Measurements from ENCODE around the gene PIAS4.

The PIAS4 gene

DNA sequence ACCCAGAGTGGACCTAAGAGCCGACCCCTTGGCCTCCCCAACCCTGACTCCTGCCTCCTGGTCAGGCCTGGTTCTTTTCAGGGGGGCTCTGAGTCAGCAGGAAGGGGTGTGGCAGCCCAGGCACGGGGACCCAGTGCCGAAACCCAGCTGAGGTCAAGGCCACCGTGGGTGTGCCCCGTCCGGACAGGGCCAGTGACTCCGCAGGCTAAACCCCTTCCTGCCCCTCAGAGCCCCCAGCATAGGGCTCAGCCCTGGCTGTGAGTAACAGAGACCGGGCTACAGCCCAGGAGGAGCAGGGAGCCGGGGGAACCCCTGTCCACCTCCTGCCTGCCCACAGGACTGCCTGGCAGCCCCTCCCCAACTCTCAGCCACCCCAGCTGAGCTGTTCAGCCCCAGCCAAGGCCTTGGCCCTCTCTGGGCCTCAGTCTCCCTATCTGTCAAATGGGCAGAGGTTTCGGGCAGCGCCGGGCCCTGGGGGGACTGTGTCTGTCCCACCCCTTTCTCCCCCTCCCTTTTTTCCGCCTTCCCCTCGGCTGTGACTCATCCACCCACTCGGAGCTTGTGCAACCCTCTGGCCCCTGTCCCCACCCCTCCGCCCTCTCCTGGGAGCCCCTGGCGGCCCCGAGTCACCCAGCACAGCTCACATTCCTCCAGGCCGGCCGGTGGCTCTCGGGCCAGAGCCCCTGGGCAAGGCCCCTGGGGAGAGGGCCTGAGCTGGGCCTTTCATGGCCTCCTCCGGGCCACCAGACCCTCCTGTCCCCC lies 50.6 kb downstream of the PIAS4 start:
- TF ChIP-seq ZNF274 (IDR thresholded peaks at IDR 0.05; ENCODE audit: low read depth, low read length) (no peak), SUZ12 (IDR thresholded peaks at IDR 0.05; ENCODE audit: extremely low read depth, insufficient read depth, insufficient read length) (no peak), YY1 (IDR thresholded peaks at IDR 0.05; ENCODE audit: insufficient read depth, insufficient read length) (no peak)
- H3K9ac ChIP-seq (ENCODE audit: insufficient read length, low read depth), result peak overlapping the region; percentile 85
- DNase-seq (ENCODE audit: low read depth, low spot score), result no peak
- H3K4me1 ChIP-seq (ENCODE audit: insufficient read depth, insufficient read length), result peaks cover 54% of the 10 kb centered on the region
- no peaks in the 10 kb centered on the region for H3K9me3 ChIP-seq (ENCODE audit: insufficient read depth, low read length)
- H3K4me3 ChIP-seq (ENCODE audit: insufficient read length, low read depth), result no peak overlapping the region
- H3K27me3 ChIP-seq (ENCODE audit: insufficient read depth, insufficient read length), result no peaks in the 10 kb centered on the region
- H3K36me3 ChIP-seq (ENCODE audit: insufficient read depth, insufficient read length, low read length), result peaks cover 72% of the 10 kb centered on the region

- Histone ChIP-seq H3K4me1 (ENCODE audit: insufficient read depth, insufficient read length) (peaks cover 53% of the 10 kb centered on the region), H3K9me3 (ENCODE audit: insufficient read depth, low read length) (no peaks in the 10 kb centered on the region), H3K9ac (ENCODE audit: insufficient read length, low read depth) (peak overlapping the region; percentile 85), H3K36me3 (ENCODE audit: insufficient read depth, insufficient read length, low read length) (peaks cover 71% of the 10 kb centered on the region), H3K4me3 (ENCODE audit: insufficient read length, low read depth) (no peak overlapping the region), H3K27me3 (ENCODE audit: insufficient read depth, insufficient read length) (no peaks in the 10 kb centered on the region)
- TF ChIP-seq ZNF274 (IDR thresholded peaks at IDR 0.05; ENCODE audit: low read depth, low read length) (no peak), YY1 (IDR thresholded peaks at IDR 0.05; ENCODE audit: insufficient read depth, insufficient read length) (no peak), SUZ12 (IDR thresholded peaks at IDR 0.05; ENCODE audit: extremely low read depth, insufficient read depth, insufficient read length) (no peak)
- DNase-seq (ENCODE audit: low read depth, low spot score), result no peak
Measured at GRCh38 chr19:4058693-4059452, 51.3 kb downstream of the PIAS4 start.

DNA sequence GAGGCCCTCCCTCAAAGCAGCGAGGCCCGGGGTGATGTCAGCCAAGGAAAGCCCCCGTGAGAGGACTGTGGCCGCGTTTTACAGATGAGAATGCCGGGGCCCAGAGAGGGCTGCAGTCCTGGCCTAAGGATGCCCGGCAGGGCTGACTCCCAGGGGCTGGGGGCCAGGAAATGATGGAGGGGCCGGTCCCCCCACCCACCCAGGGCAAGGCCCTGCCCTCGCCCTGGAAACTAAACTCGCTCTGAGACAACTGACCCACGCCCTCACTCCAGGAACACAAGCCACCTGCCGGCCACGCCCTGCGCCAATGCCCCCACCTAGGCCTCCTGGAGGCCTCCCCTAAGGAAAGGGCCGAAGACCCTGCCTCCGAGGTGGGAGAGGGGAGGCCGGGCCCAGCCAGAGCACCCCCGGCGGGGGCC lies 51.9 kb downstream of the PIAS4 start:
- Histone ChIP-seq H3K9ac (ENCODE audit: insufficient read length, low read depth) (peak overlapping the region; percentile 85), H3K4me1 (ENCODE audit: insufficient read depth, insufficient read length) (peaks cover 53% of the 10 kb centered on the region), H3K4me3 (ENCODE audit: insufficient read length, low read depth) (no peak overlapping the region), H3K27me3 (ENCODE audit: insufficient read depth, insufficient read length) (no peaks in the 10 kb centered on the region), H3K9me3 (ENCODE audit: insufficient read depth, low read length) (no peaks in the 10 kb centered on the region), H3K36me3 (ENCODE audit: insufficient read depth, insufficient read length, low read length) (peaks cover 65% of the 10 kb centered on the region)
- TF ChIP-seq YY1 (IDR thresholded peaks at IDR 0.05; ENCODE audit: insufficient read depth, insufficient read length) (no peak), ZNF274 (IDR thresholded peaks at IDR 0.05; ENCODE audit: low read depth, low read length) (no peak), SUZ12 (IDR thresholded peaks at IDR 0.05; ENCODE audit: extremely low read depth, insufficient read depth, insufficient read length) (no peak)
- no peak for DNase-seq (ENCODE audit: low read depth, low spot score)

GRCh38 chr19:4059891-4060620 lies 52.5 kb downstream of the PIAS4 start:
- TF ChIP-seq ZNF274 (IDR thresholded peaks at IDR 0.05; ENCODE audit: low read depth, low read length) (no peak), YY1 (IDR thresholded peaks at IDR 0.05; ENCODE audit: insufficient read depth, insufficient read length) (no peak), SUZ12 (IDR thresholded peaks at IDR 0.05; ENCODE audit: extremely low read depth, insufficient read depth, insufficient read length) (no peak)
- H3K4me1 ChIP-seq (ENCODE audit: insufficient read depth, insufficient read length), result peaks cover 53% of the 10 kb centered on the region
- no peaks in the 10 kb centered on the region for H3K9me3 ChIP-seq (ENCODE audit: insufficient read depth, low read length)
- H3K4me3 ChIP-seq (ENCODE audit: insufficient read length, low read depth), result no peak overlapping the region
- H3K9ac ChIP-seq (ENCODE audit: insufficient read length, low read depth), result peak overlapping the region; percentile 85
- peaks cover 59% of the 10 kb centered on the region for H3K36me3 ChIP-seq (ENCODE audit: insufficient read depth, insufficient read length, low read length)
- no peak for DNase-seq (ENCODE audit: low read depth, low spot score)
- H3K27me3 ChIP-seq (ENCODE audit: insufficient read depth, insufficient read length), result no peaks in the 10 kb centered on the region

DNA sequence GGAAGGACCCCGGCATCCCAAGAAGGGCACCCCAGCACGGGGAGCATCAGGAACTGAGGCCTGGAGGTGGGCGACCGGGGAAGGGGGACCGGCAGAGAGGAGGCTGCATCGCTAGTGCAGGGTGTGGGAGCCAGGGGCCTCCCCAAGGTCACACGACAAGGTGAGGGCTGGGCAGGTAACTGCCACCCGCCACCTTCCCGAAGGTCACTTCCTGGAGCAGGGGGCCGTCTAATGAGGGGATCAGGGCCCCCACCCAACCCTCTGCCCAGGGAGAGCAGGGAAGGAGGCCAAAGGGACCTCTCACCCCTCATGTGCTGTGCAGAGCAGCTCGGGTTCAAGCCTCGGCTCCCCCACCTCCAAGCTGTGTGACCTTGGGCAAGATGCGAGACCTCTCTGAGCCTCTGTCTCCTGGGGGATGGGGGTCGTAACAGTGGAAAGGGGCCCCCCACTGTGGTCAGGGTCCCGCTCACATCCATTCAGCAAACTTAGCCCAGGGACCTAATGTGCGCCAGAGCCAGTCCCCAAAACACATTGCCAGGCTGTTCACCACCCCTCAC lies 53.2 kb downstream of the PIAS4 start:
- DNase-seq (ENCODE audit: low read depth, low spot score), result no peak
- TF ChIP-seq YY1 (IDR thresholded peaks at IDR 0.05; ENCODE audit: insufficient read depth, insufficient read length) (no peak), SUZ12 (IDR thresholded peaks at IDR 0.05; ENCODE audit: extremely low read depth, insufficient read depth, insufficient read length) (no peak), ZNF274 (IDR thresholded peaks at IDR 0.05; ENCODE audit: low read depth, low read length) (no peak)
- Histone ChIP-seq H3K4me3 (ENCODE audit: insufficient read length, low read depth) (no peak overlapping the region), H3K27me3 (ENCODE audit: insufficient read depth, insufficient read length) (no peaks in the 10 kb centered on the region), H3K9ac (ENCODE audit: insufficient read length, low read depth) (peak overlapping the region; percentile 64), H3K4me1 (ENCODE audit: insufficient read depth, insufficient read length) (peaks cover 53% of the 10 kb centered on the region), H3K36me3 (ENCODE audit: insufficient read depth, insufficient read length, low read length) (peaks cover 55% of the 10 kb centered on the region), H3K9me3 (ENCODE audit: insufficient read depth, low read length) (no peaks in the 10 kb centered on the region)

GRCh38 chr19:4061178-4061682 lies 53.7 kb downstream of the PIAS4 start:
- DNase-seq (ENCODE audit: low read depth, low spot score), result no peak
- no peaks in the 10 kb centered on the region for H3K9me3 ChIP-seq (ENCODE audit: insufficient read depth, low read length)
- TF ChIP-seq SUZ12 (IDR thresholded peaks at IDR 0.05; ENCODE audit: extremely low read depth, insufficient read depth, insufficient read length), result no peak
- H3K9ac ChIP-seq (ENCODE audit: insufficient read length, low read depth), result peak overlapping the region; percentile 56
- no peaks in the 10 kb centered on the region for H3K27me3 ChIP-seq (ENCODE audit: insufficient read depth, insufficient read length)
- peaks cover 50% of the 10 kb centered on the region for H3K4me1 ChIP-seq (ENCODE audit: insufficient read depth, insufficient read length)
- H3K36me3 ChIP-seq (ENCODE audit: insufficient read depth, insufficient read length, low read length), result peaks cover 50% of the 10 kb centered on the region
- no peak overlapping the region for H3K4me3 ChIP-seq (ENCODE audit: insufficient read length, low read depth)

All from NT2/D1 (cell line).